ENCODE data around the gene TTF1. TPM values are rescaled to one million over a fixed set of nuclear protein-coding genes. Genes with fewer than 3 reads are reported as not detected.

TTF1 gene
- total RNA-seq, 1 donor from 2014 or later = 11.3 TPM

- H3K9me3 Mint-ChIP-seq (ENCODE audit: unreplicated experiment) = no peaks in the 10 kb centered on the region
- H3K27me3 Mint-ChIP-seq (ENCODE audit: unreplicated experiment) = no peaks in the 10 kb centered on the region
- H3K4me1 Mint-ChIP-seq (ENCODE audit: unreplicated experiment) = no peaks in the 10 kb centered on the region
- no peak overlapping the region for H3K27ac Mint-ChIP-seq (ENCODE audit: unreplicated experiment)
- no peak for DNase-seq (ENCODE audit: extremely low spot score, unreplicated experiment)
- H3K4me3 Mint-ChIP-seq (ENCODE audit: unreplicated experiment) = no peak overlapping the region
- no peak for TF ChIP-seq CTCF (IDR thresholded peaks at IDR 0.05)
- peaks cover 61% of the 10 kb centered on the region for H3K36me3 Mint-ChIP-seq (ENCODE audit: unreplicated experiment)
Measured at GRCh38 chr9:132391449-132391848, 15.2 kb downstream of the TTF1 start.

GRCh38 chr9:132390966-132391365 lies 15.7 kb downstream of the TTF1 start:
- H3K9me3 Mint-ChIP-seq (ENCODE audit: unreplicated experiment) = no peaks in the 10 kb centered on the region
- no peak overlapping the region for H3K27ac Mint-ChIP-seq (ENCODE audit: unreplicated experiment)
- H3K36me3 Mint-ChIP-seq (ENCODE audit: unreplicated experiment) = peaks cover 59% of the 10 kb centered on the region
- no peak for DNase-seq (ENCODE audit: extremely low spot score, unreplicated experiment)
- H3K27me3 Mint-ChIP-seq (ENCODE audit: unreplicated experiment) = no peaks in the 10 kb centered on the region
- H3K4me3 Mint-ChIP-seq (ENCODE audit: unreplicated experiment) = no peak overlapping the region
- TF ChIP-seq CTCF (IDR thresholded peaks at IDR 0.05) = no peak
- no peaks in the 10 kb centered on the region for H3K4me1 Mint-ChIP-seq (ENCODE audit: unreplicated experiment)

GRCh38 chr9:132387133-132387532 lies 19.5 kb downstream of the TTF1 start:
- Mint-ChIP-seq H3K36me3 (ENCODE audit: unreplicated experiment) (peaks cover 66% of the 10 kb centered on the region), H3K4me3 (ENCODE audit: unreplicated experiment) (no peak overlapping the region), H3K4me1 (ENCODE audit: unreplicated experiment) (no peaks in the 10 kb centered on the region), H3K9me3 (ENCODE audit: unreplicated experiment) (no peaks in the 10 kb centered on the region), H3K27me3 (ENCODE audit: unreplicated experiment) (no peaks in the 10 kb centered on the region), H3K27ac (ENCODE audit: unreplicated experiment) (no peak overlapping the region)
- TF ChIP-seq CTCF (IDR thresholded peaks at IDR 0.05) = no peak
- DNase-seq (ENCODE audit: extremely low spot score, unreplicated experiment) = no peak

GRCh38 chr9:132384376-132384775 lies 22.3 kb downstream of the TTF1 start:
- H3K27me3 Mint-ChIP-seq (ENCODE audit: unreplicated experiment) = no peaks in the 10 kb centered on the region
- H3K36me3 Mint-ChIP-seq (ENCODE audit: unreplicated experiment) = peaks cover 49% of the 10 kb centered on the region
- DNase-seq (ENCODE audit: extremely low spot score, unreplicated experiment) = no peak
- H3K4me3 Mint-ChIP-seq (ENCODE audit: unreplicated experiment) = no peak overlapping the region
- no peak overlapping the region for H3K27ac Mint-ChIP-seq (ENCODE audit: unreplicated experiment)
- no peaks in the 10 kb centered on the region for H3K9me3 Mint-ChIP-seq (ENCODE audit: unreplicated experiment)
- no peaks in the 10 kb centered on the region for H3K4me1 Mint-ChIP-seq (ENCODE audit: unreplicated experiment)
- TF ChIP-seq CTCF (IDR thresholded peaks at IDR 0.05) = no peak

GRCh38 chr9:132383462-132383883 lies 23.2 kb downstream of the TTF1 start:
- Mint-ChIP-seq H3K4me3 (ENCODE audit: unreplicated experiment) (no peak overlapping the region), H3K27me3 (ENCODE audit: unreplicated experiment) (no peaks in the 10 kb centered on the region), H3K36me3 (ENCODE audit: unreplicated experiment) (peaks cover 46% of the 10 kb centered on the region), H3K4me1 (ENCODE audit: unreplicated experiment) (no peaks in the 10 kb centered on the region), H3K9me3 (ENCODE audit: unreplicated experiment) (no peaks in the 10 kb centered on the region), H3K27ac (ENCODE audit: unreplicated experiment) (no peak overlapping the region)
- TF ChIP-seq CTCF (IDR thresholded peaks at IDR 0.05) = no peak
- DNase-seq (ENCODE audit: extremely low spot score, unreplicated experiment) = no peak
